ENCODE data around the gene BTC.

- TF ChIP-seq, protein P1, sequence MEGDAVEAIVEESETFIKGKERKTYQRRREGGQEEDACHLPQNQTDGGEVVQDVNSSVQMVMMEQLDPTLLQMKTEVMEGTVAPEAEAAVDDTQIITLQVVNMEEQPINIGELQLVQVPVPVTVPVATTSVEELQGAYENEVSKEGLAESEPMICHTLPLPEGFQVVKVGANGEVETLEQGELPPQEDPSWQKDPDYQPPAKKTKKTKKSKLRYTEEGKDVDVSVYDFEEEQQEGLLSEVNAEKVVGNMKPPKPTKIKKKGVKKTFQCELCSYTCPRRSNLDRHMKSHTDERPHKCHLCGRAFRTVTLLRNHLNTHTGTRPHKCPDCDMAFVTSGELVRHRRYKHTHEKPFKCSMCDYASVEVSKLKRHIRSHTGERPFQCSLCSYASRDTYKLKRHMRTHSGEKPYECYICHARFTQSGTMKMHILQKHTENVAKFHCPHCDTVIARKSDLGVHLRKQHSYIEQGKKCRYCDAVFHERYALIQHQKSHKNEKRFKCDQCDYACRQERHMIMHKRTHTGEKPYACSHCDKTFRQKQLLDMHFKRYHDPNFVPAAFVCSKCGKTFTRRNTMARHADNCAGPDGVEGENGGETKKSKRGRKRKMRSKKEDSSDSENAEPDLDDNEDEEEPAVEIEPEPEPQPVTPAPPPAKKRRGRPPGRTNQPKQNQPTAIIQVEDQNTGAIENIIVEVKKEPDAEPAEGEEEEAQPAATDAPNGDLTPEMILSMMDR (IDR thresholded peaks at IDR 0.05): peak in 1 of 6 experiments; percentile 8
- no peak for TF ChIP-seq POLR2A (IDR thresholded peaks at IDR 0.05)
Measured at GRCh38 chr4:74793757-74794381, 454 bp downstream of the BTC start.
